Loucy (cell line): ENCODE results near the gene TEAD1.

Experiments used
- H2AFZ ChIP-seq: fragments of 200-600 bp; sonication (generic); 2 replicates; pipeline ENCODE4 v1.6.0; 2016; ENCODE audit warnings: antibody characterized with exemption, mild to moderate bottlenecking, low read length, moderate library complexity
- H3F3A ChIP-seq: fragments of 200-600 bp; 2 replicates; pipeline ENCODE4 v1.6.0; 2016; ENCODE audit warnings: antibody characterized with exemption, low read depth, mild to moderate bottlenecking
- H3K27me3 ChIP-seq: fragments of 200-600 bp; sonication (generic); 2 replicates; pipeline ENCODE4 v1.6.1; 2014; ENCODE audit warnings: low read length, mild to moderate bottlenecking; ENCODE audit not compliant: insufficient read depth, poor library complexity, severe bottlenecking
- H3K36me3 ChIP-seq: fragments of 200-600 bp; sonication (generic); 2 replicates; pipeline ENCODE4 v1.6.1; 2016; ENCODE audit warnings: low read length; ENCODE audit not compliant: insufficient read depth
- H3K4me1 ChIP-seq: fragments of 200-600 bp; sonication (generic); 2 replicates; pipeline ENCODE4 v1.5.1; 2014; ENCODE audit warnings: low read length, mild to moderate bottlenecking; ENCODE audit not compliant: insufficient read depth, poor library complexity, severe bottlenecking
- H3K4me2 ChIP-seq: fragments of 200-600 bp; sonication (generic); 2 replicates; pipeline ENCODE4 v1.6.0; 2014; ENCODE audit warnings: antibody characterized with exemption, low read length, low read depth, mild to moderate bottlenecking; ENCODE audit not compliant: poor library complexity, severe bottlenecking
- H3K4me3 ChIP-seq: fragments of 200-600 bp; sonication (generic); 2 replicates; pipeline ENCODE4 v1.5.1; 2014; ENCODE audit warnings: low read length, mild to moderate bottlenecking, mixed read lengths; ENCODE audit not compliant: poor library complexity, severe bottlenecking
- H3K79me2 ChIP-seq: fragments of 200-600 bp; sonication (generic); 2 replicates; pipeline ENCODE4 v1.6.1; 2014; ENCODE audit warnings: low read length; ENCODE audit not compliant: insufficient read depth
- H3K9ac ChIP-seq: fragments of 200-600 bp; sonication (generic); 2 replicates; pipeline ENCODE4 v1.6.0; 2014; ENCODE audit warnings: mild to moderate bottlenecking, low read depth, low read length, moderate library complexity; ENCODE audit not compliant: poor library complexity, severe bottlenecking
- H3K9me2 ChIP-seq: fragments of 200-600 bp; sonication (generic); replicated peaks from 2 replicates; pipeline ENCODE4 v1.6.1; 2016; ENCODE audit warnings: low read depth, low read length, mixed read lengths
- H3K9me3 ChIP-seq: fragments of 200-600 bp; sonication (generic); 2 replicates; pipeline ENCODE4 v1.6.1; 2014; ENCODE audit warnings: mild to moderate bottlenecking, antibody characterized with exemption, low read length, low read depth; ENCODE audit not compliant: insufficient read depth
- H4K20me1 ChIP-seq: fragments of 200-600 bp; sonication (generic); 2 replicates; pipeline ENCODE4 v1.6.0; 2014; ENCODE audit warnings: antibody characterized with exemption, low read length, mild to moderate bottlenecking; ENCODE audit not compliant: insufficient read depth, poor library complexity, severe bottlenecking
- CTCF ChIP-seq: fragments of 200-600 bp; sonication (generic); conservative IDR thresholded peaks from 2 replicates; pipeline ENCODE4 v1.5.1; 2014; ENCODE audit warnings: mild to moderate bottlenecking, antibody characterized with exemption, low read length
- EZH2phosphoT487 ChIP-seq: fragments of 200-600 bp; IDR thresholded peaks from 2 replicates; pipeline ENCODE4 v1.6.1; 2018; ENCODE audit warnings: antibody characterized with exemption, mild to moderate bottlenecking, moderate library complexity, borderline replicate concordance

Gene TEAD1

GRCh38 chr11:12927886-12928285 lies 253.7 kb downstream of the TEAD1 start:
- Histone ChIP-seq H3K9me3 (no peaks in the 10 kb centered on the region), H3K79me2 (no peaks in the 10 kb centered on the region), H3K9ac (no peak overlapping the region), H3K9me2 (no peaks in the 10 kb centered on the region), H3K36me3 (no peaks in the 10 kb centered on the region), H3K4me1 (no peaks in the 10 kb centered on the region), H4K20me1 (no peaks in the 10 kb centered on the region), H3K4me3 (no peak overlapping the region), H3F3A (no peaks in the 10 kb centered on the region), H3K4me2 (no peak overlapping the region), H2AFZ (no peak overlapping the region), H3K27me3 (no peaks in the 10 kb centered on the region)
- no peak for TF ChIP-seq EZH2phosphoT487
- TF ChIP-seq CTCF: no peak

GRCh38 chr11:12930850-12931249 lies 256.6 kb downstream of the TEAD1 start:
- H3K9me3 ChIP-seq: no peaks in the 10 kb centered on the region
- no peaks in the 10 kb centered on the region for H4K20me1 ChIP-seq
- no peak overlapping the region for H3K4me2 ChIP-seq
- H3F3A ChIP-seq: no peaks in the 10 kb centered on the region
- H3K9ac ChIP-seq: no peak overlapping the region
- no peaks in the 10 kb centered on the region for H3K79me2 ChIP-seq
- no peaks in the 10 kb centered on the region for H3K36me3 ChIP-seq
- no peaks in the 10 kb centered on the region for H3K9me2 ChIP-seq
- no peaks in the 10 kb centered on the region for H3K4me1 ChIP-seq
- TF ChIP-seq CTCF: no peak
- H3K4me3 ChIP-seq: no peak overlapping the region
- H3K27me3 ChIP-seq: no peaks in the 10 kb centered on the region
- no peak overlapping the region for H2AFZ ChIP-seq

- Histone ChIP-seq H3K4me1 (no peaks in the 10 kb centered on the region), H3K9ac (no peak overlapping the region), H3K79me2 (no peaks in the 10 kb centered on the region), H3K4me3 (no peak overlapping the region), H3K27me3 (no peaks in the 10 kb centered on the region), H3K36me3 (no peaks in the 10 kb centered on the region), H3K9me3 (no peaks in the 10 kb centered on the region), H3K4me2 (no peak overlapping the region), H4K20me1 (no peaks in the 10 kb centered on the region), H3K9me2 (no peaks in the 10 kb centered on the region), H3F3A (no peaks in the 10 kb centered on the region), H2AFZ (no peak overlapping the region)
- TF ChIP-seq EZH2phosphoT487 (no peak), CTCF (no peak)
Measured at GRCh38 chr11:12932485-12932884, 258.3 kb downstream of the TEAD1 start.
